HepG2 (cell line): ENCODE measurements around the gene RNF114. TPM values are rescaled to one million over a fixed set of nuclear protein-coding genes. Genes with fewer than 3 reads are reported as not detected.

Experiments used
- DMAP1 ChIP-seq: IDR thresholded peaks from 2 replicates; pipeline ENCODE4 v1.6.1; 2016
- ETV5 ChIP-seq: IDR thresholded peaks from 2 replicates; pipeline ENCODE4 v1.6.1; 2018; ENCODE audit warnings: missing biosample characterization, missing genetic modification reagents, inconsistent platforms, borderline replicate concordance
- FOXK2 ChIP-seq: fragments of 450-650 bp; IDR thresholded peaks from 2 replicates; pipeline ENCODE4 v1.6.1; 2016
- MED13 ChIP-seq: sonication (generic); formaldehyde crosslinking; IDR thresholded peaks from 2 replicates; pipeline ENCODE4 v1.5.0; 2020; ENCODE audit warnings: missing genetic modification reagents
- ONECUT2 ChIP-seq: sonication (generic); formaldehyde crosslinking; IDR thresholded peaks from 2 replicates; pipeline ENCODE4 v1.4.0; 2020; ENCODE audit warnings: missing genetic modification reagents
- PHF8 ChIP-seq: sonication (generic); formaldehyde crosslinking; IDR thresholded peaks from 2 replicates; pipeline ENCODE4 v1.5.0; 2020; ENCODE audit warnings: missing genetic modification reagents
- SRY ChIP-seq: sonication (generic); formaldehyde crosslinking; IDR thresholded peaks from 2 replicates; pipeline ENCODE4 v1.8.0; 2022; ENCODE audit warnings: mild to moderate bottlenecking, missing genetic modification reagents
- WIZ ChIP-seq: sonication (generic); formaldehyde crosslinking; IDR thresholded peaks from 2 replicates; pipeline ENCODE4 v1.5.1; 2020; ENCODE audit warnings: mild to moderate bottlenecking, missing genetic modification reagents
- ZNF138 ChIP-seq: sonication (generic); formaldehyde crosslinking; IDR thresholded peaks from 2 replicates; pipeline ENCODE4 v1.5.0; 2020; ENCODE audit warnings: mild to moderate bottlenecking, low read depth, missing genetic modification reagents
- ZSCAN22 ChIP-seq: sonication (generic); formaldehyde crosslinking; IDR thresholded peaks from 2 replicates; pipeline ENCODE4 v1.4.0; 2020; ENCODE audit warnings: mild to moderate bottlenecking, missing genetic modification reagents
- polyA plus RNA-seq, 8 experiments: library from polyadenylated mRNA; depleted of rRNA in 3 of 8; stranded (reverse) in 7 of 8; unstranded in 1 of 8; fragments of >200 nt; fragmentation: Illumina TruSeq in 4 of 8; extraction: Trizol in 4 of 8; gene quantifications; 2 replicates each; pipeline versions ENCODE4 v1.2.1 to v1.2.3, GENCODE V29; 2011 to 2016; ENCODE audit warnings: low read depth in 4 of 8, missing spikeins in 1 of 8, mixed read lengths in 1 of 8; ENCODE audit not compliant: insufficient read depth in 1 of 8
- total RNA-seq, 5 experiments: library from RNA; depleted of rRNA; stranded (reverse); fragments of >200 nt; fragmentation: Illumina TruSeq; extraction: Trizol; gene quantifications; 2 replicates each; pipeline ENCODE4 v1.2.3, GENCODE V29; 2016; ENCODE audit warnings: low read depth in 1 of 5
- TF ChIP-seq, protein P1 (sequence below): sonication (generic); formaldehyde crosslinking; IDR thresholded peaks from 2 replicates; pipeline ENCODE4 v1.8.1; 2023; ENCODE audit warnings: missing genetic modification reagents, inconsistent platforms, borderline replicate concordance
- TF ChIP-seq, protein P2 (sequence below): IDR thresholded peaks from 2 replicates; pipeline ENCODE4 v1.6.1; 2016; ENCODE audit warnings: missing compliant biosample characterization, missing genetic modification reagents, borderline replicate concordance
- TF ChIP-seq, protein P3 (sequence below): sonication (generic); formaldehyde crosslinking; IDR thresholded peaks from 2 replicates; pipeline ENCODE4 v1.8.0; 2023; ENCODE audit warnings: mild to moderate bottlenecking, missing genetic modification reagents
- TF ChIP-seq, protein P4 (sequence below): sonication (generic); formaldehyde crosslinking; IDR thresholded peaks from 2 replicates; pipeline ENCODE4 v1.4.0; 2020; ENCODE audit warnings: missing genetic modification reagents
- TF ChIP-seq, protein P5 (sequence below): fragments of 450-650 bp; IDR thresholded peaks from 2 replicates; pipeline ENCODE4 v1.6.1; 2017; ENCODE audit warnings: mild to moderate bottlenecking
- TF ChIP-seq, protein P6 (sequence below): IDR thresholded peaks from 2 replicates; pipeline ENCODE4 v1.6.1; 2018; ENCODE audit warnings: missing genetic modification reagents

The RNF114 gene
- total and polyA plus RNA-seq, 2 of the 13 experiments (the other 11 are each of a cell fraction or from before 2014, with no cell fraction given) = 119 to 126 TPM

DNA sequence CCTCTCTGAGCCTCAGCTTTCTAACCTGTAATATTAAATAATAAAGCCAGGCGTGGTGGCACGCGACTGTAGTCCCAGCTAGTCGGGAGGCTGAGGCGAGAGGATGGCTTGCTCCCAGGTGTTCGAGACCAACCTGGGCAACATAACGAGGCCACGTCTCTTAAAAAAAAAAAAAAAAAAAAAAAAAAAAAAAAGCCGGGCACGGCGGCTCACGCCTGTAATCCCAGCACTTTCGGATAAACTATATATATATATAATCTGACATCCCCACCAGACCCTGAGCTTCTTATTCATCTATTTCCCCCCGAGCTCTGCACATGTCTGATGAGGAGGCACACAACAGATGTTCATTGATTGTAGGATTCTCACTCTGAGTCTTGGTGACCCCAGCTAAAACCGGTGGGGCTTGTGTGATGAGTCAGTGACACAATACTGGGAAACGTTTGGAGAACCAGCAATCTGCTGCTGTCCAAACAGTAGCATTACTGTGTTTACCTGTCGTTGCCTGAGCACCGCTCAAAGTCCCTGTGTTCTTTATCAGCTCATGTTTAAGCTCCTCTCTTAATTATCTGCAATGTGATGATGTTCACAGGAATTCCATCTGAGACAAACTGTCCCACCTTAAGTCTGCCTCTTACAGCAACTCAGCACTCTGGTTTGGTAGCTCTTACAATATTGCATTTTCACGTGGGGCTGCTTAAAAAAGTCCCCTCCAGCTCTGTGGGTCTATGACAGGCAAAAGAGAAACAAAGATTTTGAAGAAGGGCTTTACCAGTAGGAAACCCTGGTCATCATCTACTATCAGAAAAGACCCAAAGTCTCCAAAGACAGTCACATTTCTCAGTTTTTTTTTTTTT, 19.8 kb upstream of the RNF114 start (continued):
- TF ChIP-seq, protein P1, sequence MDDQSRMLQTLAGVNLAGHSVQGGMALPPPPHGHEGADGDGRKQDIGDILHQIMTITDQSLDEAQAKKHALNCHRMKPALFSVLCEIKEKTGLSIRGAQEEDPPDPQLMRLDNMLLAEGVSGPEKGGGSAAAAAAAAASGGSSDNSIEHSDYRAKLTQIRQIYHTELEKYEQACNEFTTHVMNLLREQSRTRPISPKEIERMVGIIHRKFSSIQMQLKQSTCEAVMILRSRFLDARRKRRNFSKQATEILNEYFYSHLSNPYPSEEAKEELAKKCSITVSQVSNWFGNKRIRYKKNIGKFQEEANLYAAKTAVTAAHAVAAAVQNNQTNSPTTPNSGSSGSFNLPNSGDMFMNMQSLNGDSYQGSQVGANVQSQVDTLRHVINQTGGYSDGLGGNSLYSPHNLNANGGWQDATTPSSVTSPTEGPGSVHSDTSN (CRISPR knock-in tag) = no peak
- TF ChIP-seq ETV5 (CRISPR knock-in tag) (peak; percentile 85; the same call in 1 of the 2 replicates), FOXK2 (peak; percentile 98), WIZ (peak; percentile 31), MED13 (CRISPR knock-in tag) (no peak), PHF8 (CRISPR knock-in tag) (no peak), ZSCAN22 (CRISPR knock-in tag) (no peak), ZNF138 (CRISPR knock-in tag) (no peak), DMAP1 (CRISPR knock-in tag) (peak; percentile 47; the same call in 1 of the 2 replicates), ONECUT2 (CRISPR knock-in tag) (peak; percentile 66), SRY (CRISPR knock-in tag) (no peak; the same call in 1 of the 2 replicates)
- TF ChIP-seq, protein P2, sequence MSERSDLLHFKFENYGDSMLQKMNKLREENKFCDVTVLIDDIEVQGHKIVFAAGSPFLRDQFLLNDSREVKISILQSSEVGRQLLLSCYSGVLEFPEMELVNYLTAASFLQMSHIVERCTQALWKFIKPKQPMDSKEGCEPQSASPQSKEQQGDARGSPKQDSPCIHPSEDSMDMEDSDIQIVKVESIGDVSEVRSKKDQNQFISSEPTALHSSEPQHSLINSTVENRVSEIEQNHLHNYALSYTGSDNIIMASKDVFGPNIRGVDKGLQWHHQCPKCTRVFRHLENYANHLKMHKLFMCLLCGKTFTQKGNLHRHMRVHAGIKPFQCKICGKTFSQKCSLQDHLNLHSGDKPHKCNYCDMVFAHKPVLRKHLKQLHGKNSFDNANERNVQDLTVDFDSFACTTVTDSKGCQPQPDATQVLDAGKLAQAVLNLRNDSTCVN (CRISPR knock-in tag) = 0 out of 2 replicates have a peak, but pooled peaks have one; percentile 42
- TF ChIP-seq, protein P3, sequence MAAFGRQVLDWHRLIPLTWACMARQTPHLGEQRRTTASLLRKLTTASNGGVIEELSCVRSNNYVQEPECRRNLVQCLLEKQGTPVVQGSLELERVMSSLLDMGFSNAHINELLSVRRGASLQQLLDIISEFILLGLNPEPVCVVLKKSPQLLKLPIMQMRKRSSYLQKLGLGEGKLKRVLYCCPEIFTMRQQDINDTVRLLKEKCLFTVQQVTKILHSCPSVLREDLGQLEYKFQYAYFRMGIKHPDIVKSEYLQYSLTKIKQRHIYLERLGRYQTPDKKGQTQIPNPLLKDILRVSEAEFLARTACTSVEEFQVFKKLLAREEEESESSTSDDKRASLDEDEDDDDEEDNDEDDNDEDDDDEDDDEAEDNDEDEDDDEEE (CRISPR knock-in tag) = no peak; the same call in 1 of the 2 replicates
- TF ChIP-seq, protein P4, sequence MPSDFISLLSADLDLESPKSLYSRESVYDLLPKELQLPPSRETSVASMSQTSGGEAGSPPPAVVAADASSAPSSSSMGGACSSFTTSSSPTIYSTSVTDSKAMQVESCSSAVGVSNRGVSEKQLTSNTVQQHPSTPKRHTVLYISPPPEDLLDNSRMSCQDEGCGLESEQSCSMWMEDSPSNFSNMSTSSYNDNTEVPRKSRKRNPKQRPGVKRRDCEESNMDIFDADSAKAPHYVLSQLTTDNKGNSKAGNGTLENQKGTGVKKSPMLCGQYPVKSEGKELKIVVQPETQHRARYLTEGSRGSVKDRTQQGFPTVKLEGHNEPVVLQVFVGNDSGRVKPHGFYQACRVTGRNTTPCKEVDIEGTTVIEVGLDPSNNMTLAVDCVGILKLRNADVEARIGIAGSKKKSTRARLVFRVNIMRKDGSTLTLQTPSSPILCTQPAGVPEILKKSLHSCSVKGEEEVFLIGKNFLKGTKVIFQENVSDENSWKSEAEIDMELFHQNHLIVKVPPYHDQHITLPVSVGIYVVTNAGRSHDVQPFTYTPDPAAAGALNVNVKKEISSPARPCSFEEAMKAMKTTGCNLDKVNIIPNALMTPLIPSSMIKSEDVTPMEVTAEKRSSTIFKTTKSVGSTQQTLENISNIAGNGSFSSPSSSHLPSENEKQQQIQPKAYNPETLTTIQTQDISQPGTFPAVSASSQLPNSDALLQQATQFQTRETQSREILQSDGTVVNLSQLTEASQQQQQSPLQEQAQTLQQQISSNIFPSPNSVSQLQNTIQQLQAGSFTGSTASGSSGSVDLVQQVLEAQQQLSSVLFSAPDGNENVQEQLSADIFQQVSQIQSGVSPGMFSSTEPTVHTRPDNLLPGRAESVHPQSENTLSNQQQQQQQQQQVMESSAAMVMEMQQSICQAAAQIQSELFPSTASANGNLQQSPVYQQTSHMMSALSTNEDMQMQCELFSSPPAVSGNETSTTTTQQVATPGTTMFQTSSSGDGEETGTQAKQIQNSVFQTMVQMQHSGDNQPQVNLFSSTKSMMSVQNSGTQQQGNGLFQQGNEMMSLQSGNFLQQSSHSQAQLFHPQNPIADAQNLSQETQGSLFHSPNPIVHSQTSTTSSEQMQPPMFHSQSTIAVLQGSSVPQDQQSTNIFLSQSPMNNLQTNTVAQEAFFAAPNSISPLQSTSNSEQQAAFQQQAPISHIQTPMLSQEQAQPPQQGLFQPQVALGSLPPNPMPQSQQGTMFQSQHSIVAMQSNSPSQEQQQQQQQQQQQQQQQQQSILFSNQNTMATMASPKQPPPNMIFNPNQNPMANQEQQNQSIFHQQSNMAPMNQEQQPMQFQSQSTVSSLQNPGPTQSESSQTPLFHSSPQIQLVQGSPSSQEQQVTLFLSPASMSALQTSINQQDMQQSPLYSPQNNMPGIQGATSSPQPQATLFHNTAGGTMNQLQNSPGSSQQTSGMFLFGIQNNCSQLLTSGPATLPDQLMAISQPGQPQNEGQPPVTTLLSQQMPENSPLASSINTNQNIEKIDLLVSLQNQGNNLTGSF (CRISPR knock-in tag) = no peak
- TF ChIP-seq, protein P5, sequence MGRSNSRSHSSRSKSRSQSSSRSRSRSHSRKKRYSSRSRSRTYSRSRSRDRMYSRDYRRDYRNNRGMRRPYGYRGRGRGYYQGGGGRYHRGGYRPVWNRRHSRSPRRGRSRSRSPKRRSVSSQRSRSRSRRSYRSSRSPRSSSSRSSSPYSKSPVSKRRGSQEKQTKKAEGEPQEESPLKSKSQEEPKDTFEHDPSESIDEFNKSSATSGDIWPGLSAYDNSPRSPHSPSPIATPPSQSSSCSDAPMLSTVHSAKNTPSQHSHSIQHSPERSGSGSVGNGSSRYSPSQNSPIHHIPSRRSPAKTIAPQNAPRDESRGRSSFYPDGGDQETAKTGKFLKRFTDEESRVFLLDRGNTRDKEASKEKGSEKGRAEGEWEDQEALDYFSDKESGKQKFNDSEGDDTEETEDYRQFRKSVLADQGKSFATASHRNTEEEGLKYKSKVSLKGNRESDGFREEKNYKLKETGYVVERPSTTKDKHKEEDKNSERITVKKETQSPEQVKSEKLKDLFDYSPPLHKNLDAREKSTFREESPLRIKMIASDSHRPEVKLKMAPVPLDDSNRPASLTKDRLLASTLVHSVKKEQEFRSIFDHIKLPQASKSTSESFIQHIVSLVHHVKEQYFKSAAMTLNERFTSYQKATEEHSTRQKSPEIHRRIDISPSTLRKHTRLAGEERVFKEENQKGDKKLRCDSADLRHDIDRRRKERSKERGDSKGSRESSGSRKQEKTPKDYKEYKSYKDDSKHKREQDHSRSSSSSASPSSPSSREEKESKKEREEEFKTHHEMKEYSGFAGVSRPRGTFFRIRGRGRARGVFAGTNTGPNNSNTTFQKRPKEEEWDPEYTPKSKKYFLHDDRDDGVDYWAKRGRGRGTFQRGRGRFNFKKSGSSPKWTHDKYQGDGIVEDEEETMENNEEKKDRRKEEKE = no peak
- TF ChIP-seq, protein P6, sequence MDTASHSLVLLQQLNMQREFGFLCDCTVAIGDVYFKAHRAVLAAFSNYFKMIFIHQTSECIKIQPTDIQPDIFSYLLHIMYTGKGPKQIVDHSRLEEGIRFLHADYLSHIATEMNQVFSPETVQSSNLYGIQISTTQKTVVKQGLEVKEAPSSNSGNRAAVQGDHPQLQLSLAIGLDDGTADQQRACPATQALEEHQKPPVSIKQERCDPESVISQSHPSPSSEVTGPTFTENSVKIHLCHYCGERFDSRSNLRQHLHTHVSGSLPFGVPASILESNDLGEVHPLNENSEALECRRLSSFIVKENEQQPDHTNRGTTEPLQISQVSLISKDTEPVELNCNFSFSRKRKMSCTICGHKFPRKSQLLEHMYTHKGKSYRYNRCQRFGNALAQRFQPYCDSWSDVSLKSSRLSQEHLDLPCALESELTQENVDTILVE (CRISPR knock-in tag) = peak; percentile 81
